Caco-2 (cell line): ENCODE data around the gene SKA1. TPM values are rescaled to one million over a fixed set of nuclear protein-coding genes. Genes with fewer than 3 reads are reported as not detected.

Source experiments
- BruUV-seq: library from RNA; stranded (reverse); fragments of 400-500 nt; replicated peaks from 2 replicates; lab custom pipeline; 2021; lab: Mats Ljungman, UMichigan
- CTCF ChIA-PET: fragments of 300-600 bp; sonication (Branson Sonifier 250); formaldehyde crosslinking; loops from one replicate; lab custom pipeline; 2022; ENCODE audit warnings: antibody characterized with exemption; lab: Charles Lee
- POLR2A ChIA-PET: fragments of 300-600 bp; sonication (Branson Sonifier 250); formaldehyde crosslinking; loops from one replicate; lab custom pipeline; 2022; ENCODE audit warnings: antibody characterized with exemption; lab: Charles Lee
- DNase-seq, 2 experiments: peaks; one replicate each; pipeline versions ENCODE4 v3.0.0 to v3.0.0-alpha.2; 2020 to 2022
- H3K27me3 ChIP-seq: replicated peaks from 2 replicates; pipeline ENCODE4 v1.6.0; 2011; ENCODE audit warnings: low read length; ENCODE audit not compliant: control insufficient read depth, insufficient read depth
- H3K36me3 ChIP-seq: 2 replicates; pipeline ENCODE4 v1.5.1; 2011; ENCODE audit warnings: low read length; ENCODE audit not compliant: control insufficient read depth, insufficient read depth
- H3K4me1 ChIP-seq: fragments of 250-450 bp; sonication (Bioruptor Pico); 2 replicates; pipeline ENCODE4 v1.5.1; 2020; ENCODE audit warnings: mild to moderate bottlenecking
- H3K4me3 ChIP-seq: 2 replicates; pipeline ENCODE4 v1.5.1; 2011; ENCODE audit warnings: low read depth, mild to moderate bottlenecking, control low read depth, low read length
- H3K9me3 ChIP-seq: fragments of 250-450 bp; sonication (Bioruptor Pico); 2 replicates; pipeline ENCODE4 v1.5.1; 2020; ENCODE audit warnings: mild to moderate bottlenecking, moderate library complexity
- H3K27ac Mint-ChIP-seq: one replicate; pipeline ENCODE4 v1.8.0; 2022; ENCODE audit warnings: mixed read lengths; ENCODE audit not compliant: unreplicated experiment
- H3K27me3 Mint-ChIP-seq: one replicate; pipeline ENCODE4 v1.8.0; 2022; ENCODE audit warnings: mixed read lengths; ENCODE audit not compliant: insufficient read depth, unreplicated experiment
- H3K36me3 Mint-ChIP-seq: one replicate; pipeline ENCODE4 v1.8.0; 2022; ENCODE audit warnings: mild to moderate bottlenecking, mixed read lengths; ENCODE audit not compliant: insufficient read depth, unreplicated experiment
- H3K4me1 Mint-ChIP-seq: one replicate; pipeline ENCODE4 v1.8.0; 2022; ENCODE audit warnings: low read depth, mixed read lengths; ENCODE audit not compliant: unreplicated experiment
- H3K4me3 Mint-ChIP-seq: one replicate; pipeline ENCODE4 v1.8.0; 2022; ENCODE audit warnings: mild to moderate bottlenecking, moderate library complexity, mixed read lengths; ENCODE audit not compliant: unreplicated experiment
- H3K9me3 Mint-ChIP-seq: one replicate; pipeline ENCODE4 v1.8.0; 2022; ENCODE audit warnings: mixed read lengths; ENCODE audit not compliant: unreplicated experiment
- intact Hi-C: fragments of 100-400 bp; cut with micrococcal nuclease; formaldehyde crosslinking; loops from one replicate; pipeline ENCODE4 v1.10.0; 2022; ENCODE audit not compliant: unreplicated experiment
- total RNA-seq: library from RNA; stranded (reverse); gene quantifications from 2 replicates; pipeline ENCODE4 v1.2.3, GENCODE V29; 2022
- TF ChIP-seq, protein P1 (sequence below), 2 experiments: fragments of 200-600 bp in 1 of 2; IDR thresholded peaks; 1 replicate in 1 of 2; 2 replicates in 1 of 2; pipeline versions ENCODE4 v1.5.1 to v1.8.0; 2011 to 2022; ENCODE audit warnings: antibody characterized with exemption in 1 of 2, control low read depth in 1 of 2, inconsistent platforms in 1 of 2, low read depth in 1 of 2, low read length in 1 of 2, mild to moderate bottlenecking in 1 of 2, moderate library complexity in 1 of 2; ENCODE audit not compliant: insufficient read depth in 1 of 2, severe bottlenecking in 1 of 2, unreplicated experiment in 1 of 2

The SKA1 gene
- total RNA-seq, 1 experiment from 2014 or later, result 32.4 TPM

DNA sequence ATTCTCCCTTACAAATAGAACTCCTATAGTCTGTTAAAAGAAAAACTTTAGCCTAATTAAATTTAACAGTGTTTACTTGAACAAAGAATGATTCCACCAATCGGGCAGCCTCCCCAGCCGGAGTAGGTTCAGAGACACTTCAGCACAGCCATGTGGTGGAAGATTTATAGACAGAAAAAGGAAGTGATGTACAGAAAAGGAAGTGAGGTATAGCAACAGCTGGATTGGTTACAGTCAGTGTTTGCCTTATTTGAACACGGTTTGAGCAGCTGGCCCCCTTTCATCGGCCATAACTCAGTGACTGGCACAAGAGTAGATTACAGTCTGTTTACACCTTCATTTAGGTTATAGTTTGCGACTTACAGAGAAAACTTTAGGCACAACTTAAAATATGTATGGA, 2.1 kb upstream of the SKA1 start:
- Histone ChIP-seq H3K9me3 (no peaks in the 10 kb centered on the region; the same call in 1 of the 2 replicates), H3K36me3 (no peaks in the 10 kb centered on the region), H3K4me1 (peaks cover 4% of the 10 kb centered on the region), H3K27me3 (no peaks in the 10 kb centered on the region), H3K4me3 (no peak overlapping the region)
- Mint-ChIP-seq H3K9me3 (peaks cover 6% of the 10 kb centered on the region), H3K27me3 (no peaks in the 10 kb centered on the region), H3K4me3 (no peak overlapping the region), H3K4me1 (no peaks in the 10 kb centered on the region), H3K36me3 (peaks cover 7% of the 10 kb centered on the region), H3K27ac (peak overlapping the region; percentile 84)
- no peak for DNase-seq
- ChIA-PET CTCF (no interaction called here), POLR2A (no interaction called here)
- TF ChIP-seq, protein P1, sequence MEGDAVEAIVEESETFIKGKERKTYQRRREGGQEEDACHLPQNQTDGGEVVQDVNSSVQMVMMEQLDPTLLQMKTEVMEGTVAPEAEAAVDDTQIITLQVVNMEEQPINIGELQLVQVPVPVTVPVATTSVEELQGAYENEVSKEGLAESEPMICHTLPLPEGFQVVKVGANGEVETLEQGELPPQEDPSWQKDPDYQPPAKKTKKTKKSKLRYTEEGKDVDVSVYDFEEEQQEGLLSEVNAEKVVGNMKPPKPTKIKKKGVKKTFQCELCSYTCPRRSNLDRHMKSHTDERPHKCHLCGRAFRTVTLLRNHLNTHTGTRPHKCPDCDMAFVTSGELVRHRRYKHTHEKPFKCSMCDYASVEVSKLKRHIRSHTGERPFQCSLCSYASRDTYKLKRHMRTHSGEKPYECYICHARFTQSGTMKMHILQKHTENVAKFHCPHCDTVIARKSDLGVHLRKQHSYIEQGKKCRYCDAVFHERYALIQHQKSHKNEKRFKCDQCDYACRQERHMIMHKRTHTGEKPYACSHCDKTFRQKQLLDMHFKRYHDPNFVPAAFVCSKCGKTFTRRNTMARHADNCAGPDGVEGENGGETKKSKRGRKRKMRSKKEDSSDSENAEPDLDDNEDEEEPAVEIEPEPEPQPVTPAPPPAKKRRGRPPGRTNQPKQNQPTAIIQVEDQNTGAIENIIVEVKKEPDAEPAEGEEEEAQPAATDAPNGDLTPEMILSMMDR (IDR thresholded peaks at IDR 0.05; ENCODE audit: insufficient read depth in 1 of 2, low read depth in 1 of 2, low read length in 1 of 2, severe bottlenecking in 1 of 2, unreplicated experiment in 1 of 2), result no peak
- intact Hi-C loops, result no loop called here
- no TSS peak for BruUV-seq

DNA sequence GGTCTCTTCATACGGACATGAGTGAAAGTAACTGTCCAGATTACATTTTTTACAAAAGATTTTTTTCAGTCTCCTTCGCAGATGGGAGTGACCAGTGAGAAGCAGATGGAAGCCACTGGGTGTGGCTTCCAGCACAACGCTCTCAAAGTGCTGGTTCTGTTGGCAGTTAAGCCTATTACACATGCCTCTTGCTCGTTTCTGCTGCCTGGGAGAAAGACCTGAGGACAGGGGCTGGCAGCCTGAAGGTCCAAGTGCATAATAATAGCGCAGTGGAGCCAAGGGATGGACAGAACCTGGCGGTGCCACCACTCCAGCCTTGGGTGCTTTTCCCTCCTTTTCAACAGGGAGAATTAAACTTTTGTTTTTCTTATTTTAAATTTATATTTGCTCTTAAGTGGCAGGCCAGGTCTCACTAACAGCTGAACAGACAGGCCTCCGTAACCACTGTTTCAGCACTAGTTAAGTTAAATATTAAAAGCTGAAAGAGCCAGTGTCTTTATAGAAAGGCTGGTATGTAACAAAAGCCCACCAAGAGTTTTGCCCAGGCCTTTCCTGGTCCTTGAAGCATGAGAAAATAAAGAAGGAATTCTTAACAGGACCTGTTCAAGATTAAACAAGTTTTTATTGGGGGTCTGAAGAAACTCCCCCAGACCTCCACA, 1.2 kb upstream of the SKA1 start:
- no TSS peak for BruUV-seq
- H3K27ac Mint-ChIP-seq, result peak overlapping the region; percentile 84
- POLR2A ChIA-PET, result no interaction called here

DNA sequence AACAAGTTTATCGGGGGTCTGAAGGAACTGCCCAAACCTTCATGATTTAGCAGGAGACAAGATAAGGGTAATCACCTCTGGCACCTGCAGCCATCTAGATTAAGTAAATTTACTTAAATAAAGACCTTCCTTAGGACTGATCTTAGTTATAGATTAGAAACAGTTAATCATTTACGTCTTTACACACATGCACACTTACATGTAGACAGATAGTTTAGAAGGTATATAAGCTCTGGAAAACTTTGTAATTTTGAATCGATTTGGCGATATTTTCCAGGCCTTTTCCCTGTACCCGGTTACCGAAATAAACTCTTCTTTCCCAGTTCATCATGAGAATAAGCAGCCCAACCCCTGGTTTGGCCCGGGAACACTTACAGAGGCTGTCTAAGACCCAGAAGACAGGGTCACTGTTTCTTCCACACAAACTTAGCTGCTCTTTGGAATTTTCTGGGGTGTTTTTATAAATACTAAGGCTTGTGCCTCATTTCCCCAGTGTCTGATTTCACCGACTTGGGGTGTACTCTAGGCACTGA, 560 bp upstream of the SKA1 start:
- no peaks in the 10 kb centered on the region for H3K9me3 Mint-ChIP-seq
- CTCF ChIA-PET, result interaction anchor here (0.6 to 1.2 kb wide), 3 partner anchors 17 to 191 kb away, joined by 3 to 5 read pairs (median 4); no protein-coding TSS in a partner anchor
- Histone ChIP-seq H3K9me3 (no peaks in the 10 kb centered on the region; the same call in 1 of the 2 replicates), H3K36me3 (no peaks in the 10 kb centered on the region), H3K4me3 (peak overlapping the region; percentile 27), H3K27me3 (no peaks in the 10 kb centered on the region), H3K4me1 (peaks cover 4% of the 10 kb centered on the region)
- intact Hi-C loops, result loop anchor here (1.0 kb wide), 1 partner anchor 30 kb away; no protein-coding TSS in a partner anchor
- H3K4me3 Mint-ChIP-seq, result peak overlapping the region; percentile 74
- DNase-seq, result peak; percentile 18 to 49
- peak overlapping the region; percentile 79 for H3K27ac Mint-ChIP-seq
- H3K27me3 Mint-ChIP-seq, result no peaks in the 10 kb centered on the region
- TF ChIP-seq, protein P1 (IDR thresholded peaks at IDR 0.05; ENCODE audit: insufficient read depth in 1 of 2, low read depth in 1 of 2, low read length in 1 of 2, severe bottlenecking in 1 of 2, unreplicated experiment in 1 of 2), result no peak
- H3K36me3 Mint-ChIP-seq, result peaks cover 7% of the 10 kb centered on the region
- POLR2A ChIA-PET, result no interaction called here
- TSS peak; percentile 94 for BruUV-seq
- H3K4me1 Mint-ChIP-seq, result no peaks in the 10 kb centered on the region

More for the DNA sequence above, 1.2 kb upstream of the SKA1 start:
- no peaks in the 10 kb centered on the region for H3K27me3 ChIP-seq
- TF ChIP-seq, protein P1 (IDR thresholded peaks at IDR 0.05; ENCODE audit: insufficient read depth in 1 of 2, low read depth in 1 of 2, low read length in 1 of 2, severe bottlenecking in 1 of 2, unreplicated experiment in 1 of 2), result no peak
- CTCF ChIA-PET, result interaction anchor here (0.6 kb wide), 2 partner anchors 131 to 190 kb away, joined by 5 to 6 read pairs; no protein-coding TSS in a partner anchor
- H3K9me3 ChIP-seq, result no peaks in the 10 kb centered on the region; the same call in 1 of the 2 replicates
- no peak for DNase-seq
- no peaks in the 10 kb centered on the region for H3K27me3 Mint-ChIP-seq
- intact Hi-C loops, result loop anchor here (1.0 kb wide), 1 partner anchor 31 kb away; no protein-coding TSS in a partner anchor
- no peaks in the 10 kb centered on the region for H3K4me1 Mint-ChIP-seq
- no peaks in the 10 kb centered on the region for H3K36me3 ChIP-seq
- H3K4me3 ChIP-seq, result no peak overlapping the region
- H3K4me3 Mint-ChIP-seq, result peak overlapping the region; percentile 74
- H3K4me1 ChIP-seq, result peaks cover 4% of the 10 kb centered on the region
- peaks cover 7% of the 10 kb centered on the region for H3K36me3 Mint-ChIP-seq
- no peaks in the 10 kb centered on the region for H3K9me3 Mint-ChIP-seq
